Left renal pelvis (tissue), 4 donors: Measurements from ENCODE around the gene LSM11. TPM values are rescaled to one million over a fixed set of nuclear protein-coding genes. Genes with fewer than 3 reads are reported as not detected.

Source experiments
- DNase-seq, 4 donors: peaks; one replicate each; pipeline ENCODE4 v3.0.0-alpha.2; 2013; ENCODE audit warnings: low read depth in 4 of 4, low spot score in 3 of 4
- polyA plus RNA-seq, 4 donors: library from polyadenylated mRNA; unstranded; fragments of 120-200 nt; gene quantifications; one replicate each; pipeline ENCODE4 v1.2.1, GENCODE V29; 2013; ENCODE audit not compliant: insufficient read length in 4 of 4

Gene LSM11
- polyA plus RNA-seq, 4 donors: 6.6 to 8.8 (median 8.1) TPM

DNA sequence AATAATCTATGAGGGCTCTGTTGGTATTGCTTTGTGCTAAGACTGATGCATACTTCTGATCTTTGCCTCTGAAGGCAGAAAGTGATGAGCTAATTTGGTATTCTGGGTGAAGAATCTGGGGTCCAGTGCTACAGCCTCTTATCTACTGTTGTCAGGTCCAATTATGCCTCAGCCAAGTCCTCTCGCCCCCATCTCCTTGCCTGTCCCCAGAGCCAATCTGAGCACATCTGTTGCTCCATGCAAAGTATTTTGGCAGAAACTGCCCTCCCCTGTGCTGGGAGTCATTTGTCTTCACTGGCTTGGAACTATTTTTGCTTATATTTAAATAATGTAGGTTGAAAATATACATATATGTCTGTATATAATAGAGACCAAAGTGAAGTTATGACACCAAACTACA lies 23.4 kb downstream of the LSM11 start:
- no peak for DNase-seq

DNA sequence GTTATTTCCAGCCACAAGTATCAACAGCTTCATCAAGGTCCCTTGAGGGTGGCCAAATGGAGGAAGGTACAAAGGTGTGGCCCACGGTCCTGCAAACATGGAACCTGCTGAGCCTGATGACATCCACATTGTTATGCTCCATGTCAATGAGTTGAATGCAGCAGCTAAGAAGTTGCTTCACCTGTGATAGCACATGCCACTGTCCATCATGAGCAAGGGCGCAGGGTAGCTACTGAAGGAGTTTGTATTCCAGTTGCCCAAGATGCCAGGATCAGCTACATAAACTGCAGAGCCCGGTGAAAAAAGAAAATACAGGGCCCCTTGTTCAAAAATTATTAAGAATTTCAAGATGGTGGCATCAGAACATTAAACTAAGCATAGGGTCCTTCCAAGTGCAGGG lies 24.2 kb downstream of the LSM11 start:
- no peak for DNase-seq

GRCh38 chr5:157770665-157771064 lies 27.2 kb downstream of the LSM11 start:
- no peak for DNase-seq

DNA sequence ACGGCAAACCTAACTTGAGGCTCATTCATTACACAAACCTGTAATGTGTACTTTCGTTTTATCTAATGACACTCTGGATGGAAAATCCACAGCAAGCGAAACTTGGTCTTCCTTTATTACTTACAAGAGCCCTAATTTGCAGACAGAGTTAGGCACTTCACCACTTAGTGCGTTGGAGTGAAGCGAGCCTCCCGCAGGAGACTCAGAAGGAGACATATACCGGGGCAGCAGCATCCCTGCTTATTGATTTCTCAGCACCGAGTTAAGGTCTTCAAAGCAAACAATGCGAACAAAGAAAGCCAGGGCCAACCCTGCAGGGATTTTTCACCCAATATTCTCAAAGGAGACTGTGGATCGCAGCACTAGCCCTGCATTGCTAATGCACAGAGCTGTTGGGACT lies 28.6 kb downstream of the LSM11 start:
- no peak for DNase-seq

DNA sequence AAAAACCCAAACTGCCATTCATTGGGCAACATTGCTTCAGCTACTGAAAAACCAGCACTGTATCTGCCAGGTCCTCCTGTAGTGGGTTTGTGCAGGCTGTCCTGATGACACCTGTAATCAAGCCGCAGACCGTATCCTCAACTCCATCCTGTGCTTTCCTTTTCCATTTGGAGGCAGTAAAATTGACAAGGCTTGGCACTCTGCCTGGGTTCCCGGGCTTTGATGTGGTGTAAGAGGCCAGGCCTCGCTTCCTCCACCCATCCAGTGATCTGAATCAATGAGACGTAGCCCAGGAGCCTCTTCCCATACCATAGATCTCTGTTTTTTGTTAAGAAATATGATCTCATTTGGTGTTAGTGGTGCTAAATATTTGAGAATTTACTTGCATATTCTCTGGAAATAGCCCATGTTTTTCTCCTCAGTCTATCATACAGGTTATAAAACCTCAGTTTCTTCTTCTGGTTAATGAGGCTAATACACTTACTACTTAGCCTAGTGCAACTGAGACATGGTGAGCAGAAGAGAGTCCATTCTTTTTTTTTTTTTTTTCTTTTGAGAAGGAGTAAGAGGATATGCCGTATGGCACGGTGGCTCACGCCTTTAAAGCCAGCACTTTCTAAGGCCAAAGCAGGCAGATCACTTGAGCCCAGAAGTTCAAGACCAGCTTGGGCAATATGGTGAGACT lies 34.8 kb downstream of the LSM11 start:
- DNase-seq: peak; percentile 14 to 63 (median 30)

DNA sequence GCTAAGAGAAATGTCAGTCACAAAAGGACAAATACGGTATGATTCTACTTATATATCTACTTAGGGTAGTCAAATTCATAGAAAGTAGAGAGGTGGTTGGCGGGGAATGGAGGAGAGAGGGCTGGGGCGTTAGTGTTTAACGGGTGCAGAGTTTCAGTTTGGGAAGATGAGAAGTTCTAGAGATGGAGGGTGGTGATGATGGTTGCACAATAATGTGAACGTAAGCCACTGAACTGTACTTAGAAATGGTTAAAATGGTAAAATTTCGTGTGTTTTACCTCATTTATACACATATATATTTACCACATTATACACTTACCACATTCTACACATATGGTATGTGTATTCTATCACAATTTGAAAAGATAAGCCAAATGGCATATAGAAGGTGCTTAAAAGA lies 35.7 kb downstream of the LSM11 start:
- DNase-seq: no peak

GRCh38 chr5:157785801-157786200 lies 42.3 kb downstream of the LSM11 start:
- no peak for DNase-seq

DNA sequence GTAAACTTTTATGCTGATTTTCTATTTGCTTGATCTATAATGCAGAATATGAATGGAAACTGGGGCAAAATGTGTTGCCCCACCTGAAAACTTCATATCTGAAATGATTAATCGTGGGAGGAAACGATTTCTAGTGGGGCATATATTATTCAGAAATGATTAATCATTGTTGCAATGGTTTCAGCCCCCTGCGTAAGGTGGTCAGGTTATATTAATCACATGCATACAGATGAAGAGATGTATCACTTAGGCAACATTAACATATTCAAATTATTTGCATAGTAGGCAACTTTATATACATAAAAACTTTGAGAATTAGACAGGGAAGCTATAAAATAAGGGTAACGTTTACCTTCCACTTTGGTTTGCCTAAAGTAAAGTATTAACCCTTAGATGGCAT lies 49.8 kb downstream of the LSM11 start:
- no peak for DNase-seq

GRCh38 chr5:157799578-157799977 lies 56.1 kb downstream of the LSM11 start:
- DNase-seq: no peak

- no peak for DNase-seq
These were observed 56.6 kb downstream of the LSM11 start for GRCh38 chr5:157800137-157800536.

DNA sequence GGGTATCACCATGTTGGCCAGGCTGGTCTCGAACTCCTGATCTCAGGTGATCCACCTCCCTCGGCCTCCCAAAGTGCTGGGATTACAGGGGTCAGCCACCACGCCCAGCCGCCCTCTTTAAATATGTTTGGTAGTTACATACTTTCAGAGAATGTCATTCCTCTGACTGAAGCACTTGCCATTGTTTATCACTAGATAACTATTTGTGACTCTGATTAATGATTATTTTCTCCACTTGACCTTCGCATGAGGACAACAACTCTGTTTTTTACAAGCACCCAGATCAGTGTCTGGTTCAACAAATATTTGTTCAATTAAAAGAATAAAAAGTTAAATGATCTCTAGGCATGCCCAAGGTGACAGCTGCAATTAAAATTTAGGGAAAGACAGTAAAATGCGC lies 59.2 kb downstream of the LSM11 start:
- no peak for DNase-seq

- DNase-seq: no peak
These were observed 64.5 kb downstream of the LSM11 start for GRCh38 chr5:157808043-157808442.

Other genes starting within 250 kb of the LSM11 start
- 10 to 100 TPM in 1 of 4 donors, 1 to 10 TPM in 3; 8.7 to 21.3 (median 9.3) TPM for gene ADAM19, start 167.9 kb upstream of the LSM11 start, polyA plus RNA-seq
- under 1 TPM; 0.30 to 0.76 (median 0.56) TPM for gene SOX30, start 91.3 kb upstream of the LSM11 start, polyA plus RNA-seq
- gene C5orf52, start 72.2 kb upstream of the LSM11 start, polyA plus RNA-seq: not detected
- gene THG1L, start 12.3 kb upstream of the LSM11 start, polyA plus RNA-seq: 10 to 100 TPM; 22.6 to 28.0 (median 26.3) TPM
- 100 to 1,000 TPM in 3 of 4 donors, 10 to 100 TPM in 1; 73.2 to 138 (median 132) TPM for gene CLINT1, start 115.4 kb downstream of the LSM11 start, polyA plus RNA-seq